Fibroblast of skin of left biceps (primary cell): ENCODE data around the gene NRIP3.

ENCODE experiments used
- DNase-seq, 2 experiments: peaks; one replicate each; pipeline ENCODE4 v3.0.0-alpha.2; 2013; ENCODE audit warnings: low read depth in 2 of 2

Gene NRIP3

GRCh38 chr11:8932564-8933180 lies 71.1 kb downstream of the NRIP3 start, which contains the start of gene C11orf16:
TSS of gene C11orf16 (minus strand) at chr11:8932947. CDS start at chr11:8932308, 639 bp downstream.
- DNase-seq: no peak
